BE2C (cell line): ENCODE measurements around the gene PLCL2.
"Not testable (repeated sequence)": the region's sequence is repeated elsewhere in the genome, so short reads cannot be mapped to it uniquely, and the experiment has no call there.

Source experiments
- DNase-seq: peaks from one replicate; pipeline ENCODE4 v3.0.0-alpha.2; 2020
- H3K27me3 ChIP-seq: fragments of 250-450 bp; sonication (Bioruptor Pico); 2 replicates; pipeline ENCODE4 v1.5.1; 2020; ENCODE audit warnings: mild to moderate bottlenecking
- H3K36me3 ChIP-seq: fragments of 250-450 bp; sonication (Bioruptor Pico); 2 replicates; pipeline ENCODE4 v1.5.1; 2020; ENCODE audit warnings: mild to moderate bottlenecking
- H3K4me1 ChIP-seq: fragments of 250-450 bp; sonication (Bioruptor Pico); 2 replicates; pipeline ENCODE4 v1.5.1; 2020
- H3K4me3 ChIP-seq: 2 replicates; pipeline ENCODE4 v1.5.1; 2011; ENCODE audit warnings: low read depth, low read length
- H3K9me3 ChIP-seq: fragments of 250-450 bp; sonication (Bioruptor Pico); 2 replicates; pipeline ENCODE4 v1.5.1; 2020
- TF ChIP-seq, protein P1 (sequence below): IDR thresholded peaks from 2 replicates; pipeline ENCODE4 v1.5.1; 2012; ENCODE audit warnings: mild to moderate bottlenecking, low read depth, low read length

PLCL2 gene

DNA sequence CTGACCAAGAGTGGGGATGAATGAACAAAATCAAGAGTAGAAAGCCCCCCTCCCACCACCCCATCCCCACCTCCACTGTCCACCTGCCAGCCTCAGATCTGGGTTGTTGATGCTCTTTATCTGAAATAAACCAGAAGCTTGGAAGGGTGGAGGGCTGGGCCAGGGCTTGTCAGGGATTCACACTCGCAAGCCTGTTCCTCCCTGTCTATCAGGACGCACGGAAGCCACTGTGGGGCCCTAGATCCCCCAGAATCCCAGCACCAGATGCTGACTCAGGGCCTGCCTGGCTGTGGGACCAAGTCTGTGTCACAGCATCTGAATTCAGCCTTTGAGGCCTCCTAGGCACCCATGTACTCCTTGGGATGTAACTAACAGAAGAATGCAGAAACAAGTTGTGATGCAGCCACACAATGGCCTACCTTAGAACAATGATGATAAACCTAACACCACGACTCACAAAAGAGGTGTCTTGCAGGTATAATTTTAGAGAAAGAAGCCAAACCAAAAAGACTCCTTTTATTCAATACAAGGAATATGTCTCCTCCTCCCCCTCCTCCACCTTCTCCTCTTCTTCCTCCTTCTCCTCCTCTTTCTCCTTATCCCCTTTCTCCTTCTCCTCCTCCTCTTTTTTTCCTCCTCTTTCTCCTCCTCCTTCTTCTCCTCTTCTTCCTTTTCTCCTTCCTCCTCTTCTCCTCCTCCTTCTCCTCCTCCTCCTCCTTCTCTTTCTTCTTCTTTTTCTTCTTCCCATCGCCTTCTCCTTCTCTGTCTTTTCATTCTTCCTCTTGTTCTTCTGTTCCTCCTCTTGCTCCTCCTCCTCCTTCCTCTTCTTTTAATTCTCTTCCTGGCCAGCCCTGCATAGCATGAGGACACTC, 234.7 kb downstream of the PLCL2 start:
- H3K27me3 ChIP-seq: no peaks in the 10 kb centered on the region
- no peaks in the 10 kb centered on the region for H3K9me3 ChIP-seq
- H3K36me3 ChIP-seq: no peaks in the 10 kb centered on the region
- H3K4me3 ChIP-seq: no peak overlapping the region
- no peaks in the 10 kb centered on the region for H3K4me1 ChIP-seq
- TF ChIP-seq, protein P1, sequence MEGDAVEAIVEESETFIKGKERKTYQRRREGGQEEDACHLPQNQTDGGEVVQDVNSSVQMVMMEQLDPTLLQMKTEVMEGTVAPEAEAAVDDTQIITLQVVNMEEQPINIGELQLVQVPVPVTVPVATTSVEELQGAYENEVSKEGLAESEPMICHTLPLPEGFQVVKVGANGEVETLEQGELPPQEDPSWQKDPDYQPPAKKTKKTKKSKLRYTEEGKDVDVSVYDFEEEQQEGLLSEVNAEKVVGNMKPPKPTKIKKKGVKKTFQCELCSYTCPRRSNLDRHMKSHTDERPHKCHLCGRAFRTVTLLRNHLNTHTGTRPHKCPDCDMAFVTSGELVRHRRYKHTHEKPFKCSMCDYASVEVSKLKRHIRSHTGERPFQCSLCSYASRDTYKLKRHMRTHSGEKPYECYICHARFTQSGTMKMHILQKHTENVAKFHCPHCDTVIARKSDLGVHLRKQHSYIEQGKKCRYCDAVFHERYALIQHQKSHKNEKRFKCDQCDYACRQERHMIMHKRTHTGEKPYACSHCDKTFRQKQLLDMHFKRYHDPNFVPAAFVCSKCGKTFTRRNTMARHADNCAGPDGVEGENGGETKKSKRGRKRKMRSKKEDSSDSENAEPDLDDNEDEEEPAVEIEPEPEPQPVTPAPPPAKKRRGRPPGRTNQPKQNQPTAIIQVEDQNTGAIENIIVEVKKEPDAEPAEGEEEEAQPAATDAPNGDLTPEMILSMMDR: no peak
- DNase-seq: no peak

- Histone ChIP-seq H3K36me3 (no peaks in the 10 kb centered on the region), H3K27me3 (no peaks in the 10 kb centered on the region)
- DNase-seq: no peak
Observed at GRCh38 chr3:17120115-17120514, 235.4 kb downstream of the PLCL2 start.

DNA sequence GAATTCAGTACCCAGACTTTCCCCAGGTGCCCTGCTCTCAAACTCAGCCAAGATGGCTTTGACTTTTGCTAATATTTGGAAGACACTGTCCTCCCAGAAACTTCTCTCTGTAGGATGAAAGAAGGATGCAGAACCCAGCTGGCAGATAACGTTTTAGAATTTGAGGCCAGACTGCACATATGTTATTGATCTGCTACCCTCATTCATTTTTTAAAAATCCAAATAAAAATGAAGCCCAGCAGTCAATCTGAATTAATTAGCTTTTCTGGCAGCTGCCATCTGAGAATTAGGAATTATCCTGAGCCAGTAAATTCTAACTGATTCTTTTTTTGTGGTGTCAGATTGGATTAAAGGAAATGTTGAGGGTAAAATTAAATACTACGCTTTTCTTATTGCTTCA, 236.6 kb downstream of the PLCL2 start:
- Histone ChIP-seq H3K9me3 (no peaks in the 10 kb centered on the region), H3K36me3 (no peaks in the 10 kb centered on the region), H3K4me3 (no peak overlapping the region), H3K4me1 (no peaks in the 10 kb centered on the region), H3K27me3 (no peaks in the 10 kb centered on the region)
- DNase-seq: no peak
- TF ChIP-seq, protein P1: no peak

More at GRCh38 chr3:17120115-17120514, 235.4 kb downstream of the PLCL2 start:
- Histone ChIP-seq H3K4me1 (no peaks in the 10 kb centered on the region), H3K9me3 (no peaks in the 10 kb centered on the region), H3K4me3 (no peak overlapping the region)
- TF ChIP-seq, protein P1: no peak

DNA sequence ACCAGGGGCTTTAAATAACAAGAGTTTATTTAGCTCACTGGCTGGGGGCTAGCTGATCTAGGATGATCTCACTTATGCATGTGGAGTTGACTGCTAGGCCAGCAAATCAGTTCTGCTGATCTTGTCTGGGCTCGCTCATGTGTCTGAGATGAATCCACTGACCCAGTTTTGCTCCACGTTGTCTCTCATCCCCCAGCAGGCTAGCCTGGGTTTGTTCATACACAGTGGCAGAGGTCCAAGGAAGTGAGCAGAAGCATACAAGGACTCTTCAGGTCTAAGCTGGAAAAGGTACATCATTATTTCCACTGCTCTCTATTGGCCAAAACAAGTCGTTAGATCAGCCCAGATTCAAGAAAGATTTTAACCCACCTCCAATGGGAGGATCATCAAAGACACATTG, 238.0 kb downstream of the PLCL2 start:
- no peaks in the 10 kb centered on the region for H3K9me3 ChIP-seq
- no peaks in the 10 kb centered on the region for H3K36me3 ChIP-seq
- DNase-seq: no peak
- H3K4me1 ChIP-seq: no peaks in the 10 kb centered on the region
- TF ChIP-seq, protein P1: no peak
- H3K4me3 ChIP-seq: no peak overlapping the region
- no peaks in the 10 kb centered on the region for H3K27me3 ChIP-seq

DNA sequence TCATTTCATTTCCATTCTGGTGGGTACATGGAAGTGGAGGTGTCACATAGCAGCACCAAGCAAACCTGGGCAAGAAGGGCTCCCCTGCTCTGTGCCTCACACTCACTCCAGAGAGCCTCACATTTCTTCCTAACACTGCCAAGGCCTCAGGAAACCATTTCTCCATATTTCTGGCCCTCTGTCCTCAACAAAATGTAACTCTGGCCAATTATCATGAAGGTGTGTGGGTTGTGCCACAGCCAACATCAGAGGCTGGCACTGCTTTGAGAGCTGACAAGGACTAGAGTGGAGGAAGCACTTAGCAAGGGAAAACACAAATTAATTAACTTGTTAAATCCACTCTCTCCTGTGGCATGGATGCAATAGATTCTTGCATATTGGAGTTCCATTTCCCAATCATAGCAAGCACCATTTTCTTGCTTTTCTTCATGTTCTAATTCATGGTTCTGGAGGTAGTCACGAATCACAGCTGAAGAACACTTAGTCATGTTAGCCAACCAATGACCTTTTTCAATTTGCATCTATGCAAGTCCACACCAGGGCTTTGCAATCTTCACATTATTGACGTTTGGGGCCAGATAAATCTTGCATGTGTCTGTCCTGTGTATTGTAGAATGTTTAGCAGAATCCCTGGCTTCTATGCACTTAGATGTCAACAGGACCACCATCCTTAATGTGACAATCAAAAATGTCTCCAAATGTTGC, 241.1 kb downstream of the PLCL2 start:
- no peaks in the 10 kb centered on the region for H3K36me3 ChIP-seq
- H3K4me1 ChIP-seq: no peaks in the 10 kb centered on the region
- TF ChIP-seq, protein P1: no peak
- no peak overlapping the region for H3K4me3 ChIP-seq
- no peaks in the 10 kb centered on the region for H3K27me3 ChIP-seq
- no peak for DNase-seq
- H3K9me3 ChIP-seq: no peaks in the 10 kb centered on the region

GRCh38 chr3:17128671-17129070, 243.9 kb downstream of the PLCL2 start:
- H3K4me3 ChIP-seq, H3K4me1 ChIP-seq, DNase-seq, H3K36me3 ChIP-seq, H3K9me3 ChIP-seq, H3K27me3 ChIP-seq: not testable (repeated sequence)
